ENCODE results near the gene NXPH1. TPM values are rescaled to one million over a fixed set of nuclear protein-coding genes. Genes with fewer than 3 reads are reported as not detected.

NXPH1 gene
- polyA plus RNA-seq, 1 of the 3 experiments (the other 2 are of a cell fraction): not detected

GRCh38 chr7:8528311-8528710 lies 94.9 kb downstream of the NXPH1 start:
- Histone ChIP-seq H3K9ac (no peak overlapping the region), H3K4me2 (no peak overlapping the region), H3K36me3 (replicated peaks in 1 of 2; ENCODE audit: control insufficient read depth in 1 of 2, insufficient read depth in 2 of 2, low read length in 1 of 2) (no peaks in the 10 kb centered on the region), H3K4me3 (ENCODE audit: low read depth in 2 of 2, low read length in 1 of 2) (no peak overlapping the region), H3K9me2 (no peaks in the 10 kb centered on the region), H4K20me1 (ENCODE audit: insufficient read depth) (no peaks in the 10 kb centered on the region), H3F3A (replicated peaks; ENCODE audit: insufficient read depth) (no peaks in the 10 kb centered on the region), H3K4me1 (ENCODE audit: control insufficient read depth in 1 of 2, insufficient read depth in 2 of 2, low read depth in 1 of 2, low read length in 1 of 2) (peaks cover 0 to 19% of the 10 kb centered on the region in 2 experiments; a peak in 2 of 4 replicates), H3K27me3 (ENCODE audit: insufficient read depth) (no peaks in the 10 kb centered on the region), H2AFZ (ENCODE audit: low read depth) (no peak overlapping the region), H3K79me2 (ENCODE audit: insufficient read depth) (no peaks in the 10 kb centered on the region), H3K27ac (ENCODE audit: low read depth in 2 of 2, low read length in 1 of 2) (no peak overlapping the region), H3K9me3 (no peaks in the 10 kb centered on the region)
- 30% methylated on average over 2 of the region's 2 CpGs for WGBS (ENCODE audit: low lambda C conversion rate)
- TF ChIP-seq ELF1 (IDR thresholded peaks at IDR 0.05) (no peak), USF1 (IDR thresholded peaks at IDR 0.05; ENCODE audit: borderline replicate concordance, low read depth) (no peak), RCOR1 (IDR thresholded peaks at IDR 0.05; ENCODE audit: low read length) (no peak), FOXM1 (IDR thresholded peaks at IDR 0.05; ENCODE audit: low read depth) (no peak), REST (IDR thresholded peaks at IDR 0.05; ENCODE audit: low read depth, low read length) (no peak), MEF2A (IDR thresholded peaks at IDR 0.05; ENCODE audit: borderline replicate concordance, low read depth) (no peak), GATA2 (CRISPR knock-in tag; IDR thresholded peaks at IDR 0.05) (no peak), USF2 (IDR thresholded peaks at IDR 0.05; ENCODE audit: borderline replicate concordance, low read depth, low read length) (no peak), CTCF (IDR thresholded peaks at IDR 0.05) (no peak)
- CTCF ChIA-PET: interaction anchor here (0.8 to 1.7 kb wide), 3 partner anchors 15 to 20 kb away, joined by 3 to 4 read pairs (median 3); no protein-coding TSS in a partner anchor
- no peak for DNase-seq
- POLR2A ChIA-PET: no interaction called here

Data from SK-N-SH (cell line).